HG02798 (cell line): ENCODE results near the gene CCS.
A peak's percentile ranks its signal among the peaks of the same experiment; 100 is the strongest.
"Not testable (repeated sequence)": the region's sequence is repeated elsewhere in the genome, so short reads cannot be mapped to it uniquely, and the experiment has no call there.

Experiments
- ATAC-seq: cut with Tn5 transposase; IDR thresholded peaks from one replicate; pipeline ENCODE4 v1.9.1; 2021; ENCODE audit warnings: mild to moderate bottlenecking; ENCODE audit not compliant: unreplicated experiment, poor library complexity

CCS gene

DNA sequence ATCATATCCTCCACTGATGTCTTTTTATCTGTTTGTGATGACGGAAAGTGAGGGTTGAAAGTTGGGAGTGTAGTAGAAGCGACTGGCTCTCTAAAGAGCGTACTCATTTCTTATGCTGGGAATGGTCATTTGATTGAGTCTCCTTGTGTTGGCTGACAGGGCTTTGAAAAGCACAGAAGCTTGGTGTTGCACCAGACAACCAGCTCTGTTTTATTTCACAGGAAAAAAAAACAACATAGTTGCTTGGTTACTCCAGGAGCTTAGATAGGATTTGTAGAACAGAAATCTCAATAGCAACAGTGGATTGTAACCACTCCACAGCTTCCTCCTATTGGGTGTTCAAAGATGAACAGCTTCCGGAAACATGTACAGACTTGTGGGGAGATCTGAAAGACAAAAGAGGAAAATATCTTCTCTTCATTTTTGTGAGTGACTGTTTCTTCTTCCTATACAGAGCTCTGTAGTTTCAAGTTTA, 26.1 kb downstream of the CCS start:
- no peak for ATAC-seq

DNA sequence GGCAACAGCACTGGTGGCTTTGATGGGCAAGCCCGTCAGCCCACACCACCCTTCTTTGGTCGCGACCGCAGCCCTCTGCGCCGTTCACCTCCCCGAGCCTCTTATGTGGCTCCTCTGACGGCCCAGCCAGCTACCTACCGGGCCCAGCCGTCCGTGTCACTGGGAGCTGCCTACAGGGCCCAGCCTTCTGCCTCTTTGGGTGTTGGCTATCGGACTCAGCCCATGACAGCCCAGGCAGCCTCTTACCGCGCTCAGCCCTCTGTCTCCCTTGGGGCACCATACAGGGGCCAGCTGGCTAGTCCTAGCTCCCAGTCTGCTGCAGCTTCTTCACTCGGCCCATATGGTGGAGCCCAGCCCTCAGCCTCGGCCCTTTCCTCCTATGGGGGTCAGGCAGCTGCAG, 31.5 kb downstream of the CCS start:
- ATAC-seq: no peak

DNA sequence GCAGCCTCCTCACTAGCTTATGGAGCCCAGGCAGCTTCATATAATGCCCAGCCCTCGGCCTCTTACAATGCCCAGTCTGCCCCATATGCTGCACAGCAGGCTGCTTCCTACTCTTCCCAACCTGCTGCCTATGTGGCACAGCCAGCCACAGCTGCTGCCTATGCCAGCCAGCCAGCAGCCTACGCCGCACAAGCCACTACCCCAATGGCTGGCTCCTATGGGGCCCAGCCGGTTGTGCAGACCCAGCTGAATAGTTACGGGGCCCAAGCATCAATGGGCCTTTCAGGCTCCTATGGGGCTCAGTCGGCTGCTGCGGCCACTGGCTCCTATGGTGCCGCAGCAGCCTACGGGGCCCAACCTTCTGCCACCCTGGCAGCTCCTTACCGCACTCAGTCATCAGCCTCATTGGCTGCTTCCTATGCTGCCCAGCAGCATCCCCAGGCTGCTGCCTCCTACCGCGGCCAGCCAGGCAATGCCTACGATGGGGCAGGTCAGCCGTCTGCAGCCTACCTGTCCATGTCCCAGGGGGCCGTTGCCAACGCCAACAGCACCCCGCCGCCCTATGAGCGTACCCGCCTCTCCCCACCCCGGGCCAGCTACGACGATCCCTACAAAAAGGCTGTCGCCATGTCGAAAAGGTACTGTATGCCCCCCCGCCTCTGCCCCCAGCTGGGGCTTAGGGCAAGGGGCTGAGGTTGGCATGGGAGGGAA, 32.2 kb downstream of the CCS start:
- ATAC-seq: no peak

DNA sequence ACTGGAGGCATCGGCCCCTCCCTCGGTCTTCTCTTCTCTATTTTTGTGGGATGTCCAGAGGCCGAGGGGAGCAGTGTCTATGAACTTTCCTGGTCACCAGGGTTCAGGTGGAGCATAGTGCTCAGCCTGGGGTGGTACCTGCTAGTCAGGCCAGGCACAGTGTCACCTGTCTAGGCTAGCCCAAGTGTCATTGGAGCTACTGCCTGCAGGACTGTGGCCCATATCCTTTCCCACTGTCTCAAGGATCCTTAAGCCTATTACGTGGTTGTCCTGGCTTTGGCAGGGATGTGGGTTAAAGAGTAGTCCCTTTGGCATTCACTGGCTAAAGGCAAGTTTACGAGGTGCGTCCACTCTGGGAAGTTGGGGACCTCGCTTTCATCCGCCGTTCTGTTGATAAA, 32.8 kb downstream of the CCS start:
- ATAC-seq: no peak

DNA sequence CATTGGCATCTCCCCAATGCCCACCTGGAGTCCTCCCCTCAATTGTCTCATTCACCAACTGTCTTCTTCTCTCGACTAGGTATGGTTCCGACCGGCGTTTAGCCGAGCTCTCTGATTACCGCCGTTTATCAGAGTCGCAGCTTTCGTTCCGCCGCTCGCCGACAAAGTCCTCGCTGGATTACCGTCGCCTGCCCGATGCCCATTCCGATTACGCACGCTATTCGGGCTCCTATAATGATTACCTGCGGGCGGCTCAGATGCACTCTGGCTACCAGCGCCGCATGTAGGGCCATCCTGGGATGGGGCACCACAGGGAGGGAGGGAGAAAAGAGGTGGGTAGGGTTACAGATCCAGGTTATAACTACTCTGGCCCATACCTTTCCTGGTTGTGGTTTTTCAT, 33.4 kb downstream of the CCS start:
- no peak for ATAC-seq

DNA sequence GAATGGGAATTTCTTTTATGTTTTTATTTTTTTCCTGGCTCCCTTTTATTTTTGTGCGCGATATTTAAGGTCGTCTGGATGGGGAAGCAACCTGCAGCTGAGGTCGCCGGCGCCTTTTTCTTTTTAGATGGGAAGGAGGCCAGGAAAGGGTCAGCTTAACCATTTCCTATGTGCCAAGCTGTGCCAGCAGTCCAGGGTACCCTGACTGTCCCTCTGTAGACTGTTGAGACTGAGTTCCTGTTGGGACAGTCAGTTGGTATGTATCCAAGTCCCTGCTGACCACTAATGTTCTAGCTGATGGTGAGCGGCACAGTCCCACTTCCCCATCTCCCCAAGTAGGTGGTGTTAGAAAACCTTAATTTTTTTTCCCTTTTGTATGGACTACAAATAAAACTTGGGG, 33.9 kb downstream of the CCS start:
- ATAC-seq: no peak

DNA sequence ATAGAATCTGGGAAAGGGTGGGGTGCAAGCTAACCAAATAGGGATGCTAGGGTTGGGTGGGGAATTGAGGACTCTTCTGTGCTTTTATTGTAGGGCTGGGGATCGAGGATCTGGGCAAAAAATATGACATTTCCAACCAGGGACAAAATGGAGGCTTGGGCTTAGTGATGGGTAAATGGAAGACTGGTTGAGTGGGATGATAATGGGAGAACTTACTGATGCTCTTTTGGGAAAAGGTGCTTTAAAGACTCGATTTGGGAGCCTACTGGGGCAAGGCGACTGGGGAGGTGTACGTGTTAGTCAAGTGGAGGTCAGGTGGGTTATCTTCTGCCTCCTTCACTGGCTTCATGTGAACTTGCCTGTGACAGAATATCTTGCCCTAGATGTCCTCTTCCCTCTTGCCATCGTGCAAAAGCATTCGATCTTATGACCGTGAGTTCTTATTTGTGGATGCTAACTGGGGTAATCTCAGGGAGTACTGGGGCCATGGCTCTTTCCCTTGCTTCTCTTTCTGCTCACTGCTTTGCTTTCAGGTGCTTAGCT, 35.1 kb downstream of the CCS start:
- ATAC-seq: no peak

DNA sequence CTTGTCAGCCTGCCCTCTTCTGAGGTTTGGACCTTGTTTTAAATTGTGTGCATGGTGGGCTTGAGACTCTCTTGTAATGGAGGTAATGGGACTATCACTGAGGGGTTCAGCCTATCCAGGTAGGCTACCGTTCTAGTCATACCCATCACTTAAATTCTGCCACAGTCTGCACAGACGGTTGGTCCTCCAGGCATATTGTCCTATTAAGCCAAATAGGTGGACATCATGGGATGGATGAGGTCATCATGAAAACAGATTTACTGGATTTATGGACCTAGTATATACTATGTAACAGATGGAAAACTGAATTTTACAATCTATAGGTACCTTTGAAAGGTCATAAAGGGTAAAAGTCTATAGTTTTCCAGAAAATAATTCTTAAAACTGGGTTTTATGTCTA, 36.4 kb downstream of the CCS start:
- no peak for ATAC-seq

DNA sequence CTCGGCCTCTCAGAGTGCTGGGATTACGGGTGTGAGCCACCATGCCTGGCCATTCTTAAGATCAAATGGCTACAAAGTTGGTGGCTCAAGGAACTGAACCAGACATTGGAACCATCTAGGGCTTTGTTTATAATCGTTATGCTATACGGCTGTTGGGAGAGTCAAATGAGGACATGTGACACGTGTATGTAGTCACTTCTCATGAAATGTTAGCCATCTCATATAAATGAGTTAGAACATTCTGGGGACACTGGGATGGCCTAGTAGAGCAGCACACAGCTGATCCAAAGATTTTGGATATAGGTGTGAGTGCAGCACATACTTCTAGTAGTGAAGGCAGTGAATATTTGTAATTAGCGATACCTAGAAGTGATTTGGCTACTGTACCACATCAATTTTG, 38.9 kb downstream of the CCS start:
- ATAC-seq: no peak

DNA sequence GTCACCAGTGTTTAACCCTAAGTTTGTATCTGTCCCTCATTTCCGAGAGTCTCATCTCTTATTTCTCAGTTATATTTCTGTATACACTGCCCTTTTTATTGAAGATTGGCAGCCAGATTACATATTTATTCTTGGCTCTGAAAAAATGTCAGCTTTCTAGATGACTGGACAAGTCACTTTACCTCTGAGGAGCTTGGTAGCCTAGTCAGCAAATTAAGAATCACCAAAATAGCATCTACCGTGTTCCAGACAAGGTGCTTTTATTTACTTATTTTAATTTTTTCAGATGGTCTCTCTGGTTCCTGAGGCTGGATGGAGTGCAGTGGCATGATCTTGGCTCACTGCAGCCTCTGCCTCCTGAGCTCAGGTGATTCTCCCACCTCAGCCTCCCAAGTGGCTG, 40.0 kb downstream of the CCS start:
- no peak for ATAC-seq

DNA sequence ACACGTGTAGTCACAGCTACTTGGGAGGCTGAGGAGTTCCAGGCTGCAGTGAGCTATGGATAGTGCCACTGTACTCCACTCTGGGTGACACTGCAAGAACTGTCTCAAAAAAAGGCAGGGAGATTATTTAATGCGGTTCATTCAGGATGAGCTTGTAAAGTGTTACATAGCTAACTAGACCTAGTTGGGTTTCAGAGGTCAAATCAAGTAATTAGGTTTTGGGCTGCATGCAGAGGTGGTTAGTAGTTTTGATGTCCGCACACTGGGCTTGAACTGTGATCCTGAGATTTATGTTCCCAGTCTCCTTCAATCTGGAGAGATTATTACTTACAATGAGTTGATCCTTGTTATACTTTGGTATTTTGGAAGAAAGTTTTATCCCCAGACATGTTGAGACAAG, 43.4 kb downstream of the CCS start:
- no peak for ATAC-seq

DNA sequence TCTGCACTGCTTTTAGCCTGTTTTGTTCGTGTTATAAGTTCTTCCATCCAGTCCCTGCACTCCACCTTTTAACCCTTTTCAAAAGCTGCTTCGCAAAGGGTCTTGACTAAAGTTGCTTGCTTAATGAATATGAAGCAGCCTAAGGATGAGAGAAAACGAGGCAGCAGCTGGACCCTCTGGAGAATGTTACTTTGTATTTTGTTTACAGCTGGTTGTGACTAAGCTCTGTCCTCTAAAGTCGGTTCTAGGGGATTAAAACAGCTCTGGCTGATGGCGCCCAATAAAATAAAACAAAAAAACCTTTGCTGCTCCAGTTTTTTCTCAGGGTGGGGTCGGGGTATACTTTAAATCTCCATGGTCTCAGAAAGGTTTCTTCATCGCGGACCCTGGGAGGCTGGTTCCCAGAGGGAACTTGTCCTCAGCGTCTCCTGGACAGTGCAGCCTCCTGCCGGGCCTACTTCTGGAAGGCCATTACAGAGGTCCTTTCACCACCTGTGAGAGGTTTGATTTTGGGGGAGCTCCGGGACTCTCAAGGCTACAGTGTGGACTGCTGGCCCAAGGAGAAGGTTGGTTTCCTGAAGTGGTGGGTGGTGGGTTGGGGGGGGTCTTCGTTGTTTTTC, 44.7 kb downstream of the CCS start:
- no peak for ATAC-seq

DNA sequence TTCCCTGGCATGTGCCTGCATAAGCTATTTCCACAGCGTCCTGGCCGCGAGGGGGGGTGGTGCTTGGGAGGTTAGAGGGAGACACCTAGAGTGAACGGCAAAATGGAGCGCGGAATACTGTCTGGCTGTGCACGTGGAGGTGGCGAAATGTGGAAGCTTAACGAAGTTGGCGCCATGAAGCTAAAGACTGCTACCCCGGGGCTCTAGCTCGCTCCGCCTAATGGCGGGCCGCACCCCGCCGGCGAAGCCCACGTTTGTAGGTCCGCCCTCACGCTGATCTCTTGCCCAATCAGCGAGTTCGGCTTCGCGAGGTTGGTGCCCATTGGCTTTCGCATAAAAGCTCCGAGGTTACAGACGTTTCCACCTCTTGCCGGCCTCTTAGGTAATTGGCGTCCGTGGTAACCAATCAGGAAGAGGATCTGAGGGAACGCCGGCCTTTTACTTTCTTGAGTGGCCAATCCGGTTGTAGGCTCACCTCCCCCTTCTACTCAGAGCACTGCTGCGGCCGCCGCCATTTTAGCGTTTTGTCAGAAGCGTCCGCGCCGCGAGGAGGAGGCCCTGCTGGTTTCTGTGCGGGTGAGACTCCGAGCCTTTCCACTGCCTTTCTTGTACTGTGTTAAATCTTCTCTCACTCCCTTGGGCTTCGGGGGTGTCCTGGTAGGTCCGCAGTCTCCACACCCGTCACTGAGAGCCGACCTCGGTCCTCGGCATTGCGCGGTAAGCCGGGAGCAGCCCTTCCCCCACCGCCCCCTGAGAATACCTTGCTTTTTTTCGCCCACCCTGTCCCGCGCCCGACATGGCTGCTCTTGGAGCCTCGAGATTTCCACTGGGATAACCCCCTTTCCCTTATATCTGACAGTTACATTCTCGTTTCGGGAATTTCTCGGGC, 45.4 kb downstream of the CCS start, which contains the start of gene RBM4:
Gene RBM4, plus strand, starts transcription at position 527 of the 889 bp plus-strand sequence. CDS start 1,009 bp downstream, outside the sequence.
- ATAC-seq: peak; percentile 98

DNA sequence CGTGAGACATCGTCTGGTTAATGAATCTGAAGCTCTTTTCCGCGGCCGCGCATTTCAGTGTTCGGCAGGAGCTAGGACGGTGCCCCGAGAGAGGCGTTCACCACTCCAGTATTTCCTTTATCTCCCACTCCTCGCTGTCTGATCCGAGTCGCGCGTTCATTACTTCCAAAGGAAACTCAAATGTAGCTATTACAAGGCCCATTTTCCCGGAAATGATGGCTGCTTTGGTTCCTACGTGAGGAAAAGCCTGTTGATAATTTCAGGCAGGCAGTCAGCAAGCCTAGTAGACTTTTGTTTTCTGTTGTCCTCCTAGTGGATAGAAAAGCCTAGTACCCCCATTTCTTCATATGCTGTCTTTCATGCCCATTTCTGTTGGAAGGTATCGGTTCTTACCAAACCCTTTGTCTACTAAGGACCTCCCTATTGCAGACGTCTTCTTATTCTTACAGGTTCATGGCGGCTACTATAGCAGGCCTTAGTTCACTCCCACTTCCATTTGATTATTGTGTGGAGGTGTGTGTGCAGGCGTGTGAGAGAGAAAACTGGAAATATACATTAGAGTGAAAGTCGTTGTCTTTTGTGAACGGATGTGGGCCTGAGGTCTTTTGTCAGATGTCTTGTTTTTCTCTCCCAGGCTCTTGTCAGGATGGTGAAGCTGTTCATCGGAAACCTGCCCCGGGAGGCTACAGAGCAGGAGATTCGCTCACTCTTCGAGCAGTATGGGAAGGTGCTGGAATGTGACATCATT, 46.3 kb downstream of the CCS start:
- no peak for ATAC-seq

DNA sequence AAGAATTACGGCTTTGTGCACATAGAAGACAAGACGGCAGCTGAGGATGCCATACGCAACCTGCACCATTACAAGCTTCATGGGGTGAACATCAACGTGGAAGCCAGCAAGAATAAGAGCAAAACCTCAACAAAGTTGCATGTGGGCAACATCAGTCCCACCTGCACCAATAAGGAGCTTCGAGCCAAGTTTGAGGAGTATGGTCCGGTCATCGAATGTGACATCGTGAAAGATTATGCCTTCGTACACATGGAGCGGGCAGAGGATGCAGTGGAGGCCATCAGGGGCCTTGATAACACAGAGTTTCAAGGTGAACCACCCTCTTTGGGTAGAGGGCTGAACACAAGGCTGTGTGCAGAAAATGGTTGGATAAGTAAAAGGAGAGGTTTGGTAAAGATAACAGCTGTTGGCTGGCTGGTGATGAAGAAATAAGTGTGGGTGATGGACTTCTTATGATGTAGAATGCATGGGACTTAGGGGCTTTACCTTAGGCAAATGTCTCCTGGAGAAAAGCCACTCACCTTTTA, 46.9 kb downstream of the CCS start:
- not testable (repeated sequence) for ATAC-seq

DNA sequence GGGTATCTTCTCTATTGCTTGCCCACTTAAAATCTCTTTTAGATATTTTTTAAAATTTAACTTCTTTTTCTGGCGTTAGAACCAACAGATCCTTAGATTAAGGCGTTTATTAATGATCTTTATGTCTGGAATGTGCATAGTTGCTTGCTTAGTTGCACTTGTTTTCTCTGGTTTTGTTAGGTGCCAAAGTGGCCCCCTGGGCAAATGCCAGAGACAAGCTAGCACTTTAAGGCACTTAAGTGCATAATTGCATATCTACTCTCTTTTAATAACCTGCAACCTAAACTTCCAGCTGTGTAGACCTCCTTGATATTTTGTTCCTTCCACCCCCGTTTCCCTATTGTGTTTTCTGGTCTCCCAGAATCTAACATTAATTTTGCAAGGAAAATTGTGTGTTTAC, 48.8 kb downstream of the CCS start:
- ATAC-seq: no peak

DNA sequence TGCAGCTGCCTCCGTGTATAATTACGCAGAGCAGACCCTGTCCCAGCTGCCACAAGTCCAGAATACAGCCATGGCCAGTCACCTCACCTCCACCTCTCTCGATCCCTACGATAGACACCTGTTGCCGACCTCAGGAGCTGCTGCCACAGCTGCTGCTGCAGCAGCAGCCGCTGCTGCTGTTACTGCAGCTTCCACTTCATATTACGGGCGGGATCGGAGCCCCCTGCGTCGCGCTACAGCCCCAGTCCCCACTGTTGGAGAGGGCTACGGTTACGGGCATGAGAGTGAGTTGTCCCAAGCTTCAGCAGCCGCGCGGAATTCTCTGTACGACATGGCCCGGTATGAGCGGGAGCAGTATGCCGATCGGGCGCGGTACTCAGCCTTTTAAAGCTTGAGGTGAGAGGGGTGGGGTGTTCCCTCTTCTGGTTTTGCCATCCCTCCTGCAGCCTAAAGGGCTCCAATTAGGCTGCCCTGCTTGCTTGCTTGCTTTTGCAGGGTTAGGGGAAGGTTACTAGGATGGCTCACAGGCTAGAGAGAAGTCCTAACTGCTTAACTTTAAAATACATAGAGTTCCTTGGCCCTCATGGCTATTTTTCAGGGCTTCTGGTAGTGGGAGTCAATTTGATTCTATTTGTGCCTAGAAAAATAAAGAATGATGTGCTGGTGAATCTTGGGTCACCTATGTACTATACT, 50.9 kb downstream of the CCS start:
- no peak for ATAC-seq

DNA sequence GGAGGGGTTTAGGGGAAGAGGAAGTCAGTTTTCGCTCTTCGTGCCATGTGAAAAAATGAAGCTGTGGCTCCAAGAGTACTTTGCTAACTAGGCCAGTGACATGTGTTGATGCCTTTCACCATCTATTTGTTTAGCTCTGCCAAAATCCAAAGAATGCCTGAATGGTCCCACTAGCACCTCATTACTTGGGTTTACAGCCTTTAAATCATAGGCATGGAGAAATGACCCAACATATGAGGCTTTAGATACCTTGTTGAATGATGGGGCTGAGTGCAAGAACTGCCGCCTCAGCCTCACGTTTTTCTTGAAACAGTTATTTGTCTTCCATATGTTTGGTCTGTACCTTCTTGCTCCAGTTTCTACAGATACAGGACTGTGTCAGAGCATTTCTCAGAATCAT, 53.8 kb downstream of the CCS start:
- no peak for ATAC-seq

DNA sequence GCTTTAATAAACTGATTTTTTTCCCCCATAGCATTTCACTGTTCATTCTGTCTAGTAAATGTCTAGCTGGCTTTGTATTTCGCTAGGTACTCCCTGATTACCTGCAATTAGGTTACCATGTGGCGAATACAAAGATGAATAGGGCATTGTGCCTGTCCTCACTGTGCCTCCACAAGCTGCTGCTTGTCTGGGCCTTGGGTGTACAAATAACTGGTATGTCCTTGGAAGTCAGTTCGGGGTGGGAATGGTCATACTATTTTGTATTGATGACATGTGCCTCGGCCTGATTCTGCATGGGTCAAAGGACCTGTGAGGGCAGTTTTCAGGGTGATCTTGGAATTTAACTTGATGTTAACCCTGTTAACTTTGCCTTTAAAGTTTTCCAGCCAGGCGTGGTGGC, 56.9 kb downstream of the CCS start:
- no peak for ATAC-seq
